Hepatocyte (in vitro differentiated cells): Measurements from ENCODE around the gene DUSP6.

Source experiments
- EZH2 ChIP-seq: fragments of 200-600 bp; sonication (generic); IDR thresholded peaks from 2 replicates; pipeline ENCODE4 v1.6.1; 2016; ENCODE audit warnings: antibody characterized with exemption, mild to moderate bottlenecking, borderline replicate concordance
- TF ChIP-seq, protein P1 (sequence below): fragments of 200-600 bp; sonication (generic); IDR thresholded peaks from 2 replicates; pipeline ENCODE4 v1.5.1; 2016; ENCODE audit warnings: antibody characterized with exemption, mild to moderate bottlenecking; ENCODE audit not compliant: poor library complexity

DNA sequence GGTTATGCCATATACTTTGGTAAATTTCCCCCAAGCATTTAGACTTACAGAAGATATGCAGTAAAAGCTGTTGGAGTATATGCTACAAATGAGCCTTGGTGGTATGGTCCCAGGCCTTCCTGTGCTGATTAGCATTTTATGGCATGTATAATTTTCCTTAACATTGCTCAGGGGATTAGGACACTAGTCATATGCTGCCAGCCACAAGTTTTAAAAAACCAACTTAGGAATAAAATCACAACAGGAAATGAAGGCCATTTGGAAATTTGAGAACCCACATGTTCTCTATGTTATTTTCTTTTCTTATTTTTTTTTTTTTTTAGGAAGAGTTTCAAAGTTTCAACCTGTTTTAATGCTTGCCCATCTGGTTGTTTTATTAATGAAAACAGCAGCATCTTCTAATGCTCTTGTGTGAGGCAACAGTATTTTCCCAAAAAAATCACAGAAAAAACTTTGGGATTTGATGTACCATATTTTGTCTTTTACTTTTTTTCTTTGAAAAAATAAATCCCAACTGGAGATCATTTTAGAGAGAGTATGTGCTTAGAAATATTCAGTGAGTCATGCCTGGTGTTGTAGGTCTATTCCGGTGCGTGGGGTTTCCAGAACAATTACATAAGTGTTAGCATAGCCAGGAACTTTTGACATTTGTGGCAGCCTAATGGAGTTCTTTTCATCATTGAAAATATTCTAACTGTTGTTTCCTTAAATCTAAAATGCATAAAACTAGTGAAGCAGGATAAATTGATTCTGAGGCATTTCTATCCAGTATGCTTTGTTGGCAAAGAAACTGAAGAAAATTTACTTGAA lies 21.7 kb upstream of the DUSP6 start:
- TF ChIP-seq, protein P1, sequence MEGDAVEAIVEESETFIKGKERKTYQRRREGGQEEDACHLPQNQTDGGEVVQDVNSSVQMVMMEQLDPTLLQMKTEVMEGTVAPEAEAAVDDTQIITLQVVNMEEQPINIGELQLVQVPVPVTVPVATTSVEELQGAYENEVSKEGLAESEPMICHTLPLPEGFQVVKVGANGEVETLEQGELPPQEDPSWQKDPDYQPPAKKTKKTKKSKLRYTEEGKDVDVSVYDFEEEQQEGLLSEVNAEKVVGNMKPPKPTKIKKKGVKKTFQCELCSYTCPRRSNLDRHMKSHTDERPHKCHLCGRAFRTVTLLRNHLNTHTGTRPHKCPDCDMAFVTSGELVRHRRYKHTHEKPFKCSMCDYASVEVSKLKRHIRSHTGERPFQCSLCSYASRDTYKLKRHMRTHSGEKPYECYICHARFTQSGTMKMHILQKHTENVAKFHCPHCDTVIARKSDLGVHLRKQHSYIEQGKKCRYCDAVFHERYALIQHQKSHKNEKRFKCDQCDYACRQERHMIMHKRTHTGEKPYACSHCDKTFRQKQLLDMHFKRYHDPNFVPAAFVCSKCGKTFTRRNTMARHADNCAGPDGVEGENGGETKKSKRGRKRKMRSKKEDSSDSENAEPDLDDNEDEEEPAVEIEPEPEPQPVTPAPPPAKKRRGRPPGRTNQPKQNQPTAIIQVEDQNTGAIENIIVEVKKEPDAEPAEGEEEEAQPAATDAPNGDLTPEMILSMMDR, result no peak
- no peak for TF ChIP-seq EZH2
